Nephron (organoid): ENCODE data around the gene SH2D2A.

Experiments used
- H3K27ac Mint-ChIP-seq, 3 experiments: 2 replicates each; pipeline ENCODE4 v1.8.0; 2020; ENCODE audit warnings: mixed read lengths in 3 of 3, mild to moderate bottlenecking in 2 of 3, moderate library complexity in 1 of 3
- H3K27me3 Mint-ChIP-seq: 2 replicates; pipeline ENCODE4 v1.8.0; 2021; ENCODE audit warnings: low read depth, mild to moderate bottlenecking, moderate library complexity, mixed read lengths
- H3K36me3 Mint-ChIP-seq: 2 replicates; pipeline ENCODE4 v1.8.0; 2020; ENCODE audit warnings: low read depth, mixed read lengths
- H3K4me1 Mint-ChIP-seq: 2 replicates; pipeline ENCODE4 v1.8.0; 2020; ENCODE audit warnings: mixed read lengths
- H3K4me3 Mint-ChIP-seq, 3 experiments: 2 replicates each; pipeline ENCODE4 v1.8.0; 2020; ENCODE audit warnings: mild to moderate bottlenecking in 3 of 3, mixed read lengths in 3 of 3, moderate library complexity in 2 of 3
- H3K9me3 Mint-ChIP-seq: 2 replicates; pipeline ENCODE4 v1.8.0; 2020; ENCODE audit warnings: mixed read lengths
- CTCF ChIP-seq, 3 experiments: fragments of 200-600 bp; sonication (generic); IDR thresholded peaks; one replicate each; pipeline ENCODE4 v1.5.0; 2021; ENCODE audit warnings: antibody characterized with exemption in 3 of 3; ENCODE audit not compliant: unreplicated experiment in 3 of 3

SH2D2A gene

GRCh38 chr1:156773607-156774006 lies 43.0 kb downstream of the SH2D2A start:
- Mint-ChIP-seq H3K36me3 (peaks cover 29% of the 10 kb centered on the region), H3K4me3 (no peak overlapping the region), H3K4me1 (peaks cover 48% of the 10 kb centered on the region), H3K27me3 (no peaks in the 10 kb centered on the region), H3K27ac (peak overlapping the region in 2 of 3 experiments; percentile 53 to 61), H3K9me3 (no peaks in the 10 kb centered on the region)
- peak in 1 of 3 experiments; percentile 14 for TF ChIP-seq CTCF (IDR thresholded peaks at IDR 0.05; ENCODE audit: unreplicated experiment in 3 of 3)

GRCh38 chr1:156772728-156773497 lies 43.7 kb downstream of the SH2D2A start:
- Mint-ChIP-seq H3K4me3 (peak overlapping the region in 2 of 3 experiments; percentile 15 to 25), H3K27ac (peak overlapping the region in 2 of 3 experiments; percentile 53 to 61), H3K4me1 (peaks cover 51% of the 10 kb centered on the region), H3K36me3 (peaks cover 26% of the 10 kb centered on the region), H3K27me3 (no peaks in the 10 kb centered on the region), H3K9me3 (no peaks in the 10 kb centered on the region)
- TF ChIP-seq CTCF (IDR thresholded peaks at IDR 0.05; ENCODE audit: unreplicated experiment in 3 of 3), result no peak

GRCh38 chr1:156772222-156772621 lies 44.4 kb downstream of the SH2D2A start:
- TF ChIP-seq CTCF (IDR thresholded peaks at IDR 0.05; ENCODE audit: unreplicated experiment in 3 of 3), result no peak
- Mint-ChIP-seq H3K27ac (peak overlapping the region in 1 of 3 experiments; percentile 61), H3K4me3 (peak overlapping the region in 1 of 3 experiments; percentile 33), H3K36me3 (peaks cover 22% of the 10 kb centered on the region), H3K9me3 (no peaks in the 10 kb centered on the region), H3K27me3 (no peaks in the 10 kb centered on the region), H3K4me1 (peaks cover 51% of the 10 kb centered on the region)

GRCh38 chr1:156768610-156769295 lies 47.9 kb downstream of the SH2D2A start:
- Mint-ChIP-seq H3K4me3 (no peak overlapping the region), H3K4me1 (peaks cover 50% of the 10 kb centered on the region), H3K27ac (peak overlapping the region in 2 of 3 experiments; percentile 83 to 90), H3K9me3 (no peaks in the 10 kb centered on the region), H3K36me3 (peaks cover 20% of the 10 kb centered on the region), H3K27me3 (no peaks in the 10 kb centered on the region)
- TF ChIP-seq CTCF (IDR thresholded peaks at IDR 0.05; ENCODE audit: unreplicated experiment in 3 of 3), result no peak

- H3K27ac Mint-ChIP-seq, result peak overlapping the region in 2 of 3 experiments; percentile 83 to 90
- TF ChIP-seq CTCF (IDR thresholded peaks at IDR 0.05; ENCODE audit: unreplicated experiment in 3 of 3), result no peak
- no peaks in the 10 kb centered on the region for H3K9me3 Mint-ChIP-seq
- peaks cover 43% of the 10 kb centered on the region for H3K4me1 Mint-ChIP-seq
- no peak overlapping the region for H3K4me3 Mint-ChIP-seq
- no peaks in the 10 kb centered on the region for H3K27me3 Mint-ChIP-seq
- H3K36me3 Mint-ChIP-seq, result peaks cover 16% of the 10 kb centered on the region
Measured at GRCh38 chr1:156767879-156768604, 48.6 kb downstream of the SH2D2A start.
